Ishikawa (cell line): ENCODE data around the gene PRICKLE2.

Experiments used
- CEBPB ChIP-seq: IDR thresholded peaks from 2 replicates; pipeline ENCODE4 v1.6.1; 2012
- CREB1 ChIP-seq: IDR thresholded peaks from 2 replicates; pipeline ENCODE4 v1.6.1; 2012; ENCODE audit warnings: low read depth
- EGR1 ChIP-seq: IDR thresholded peaks from 2 replicates; pipeline ENCODE4 v1.6.1; 2012
- EP300 ChIP-seq: IDR thresholded peaks from 2 replicates; pipeline ENCODE4 v1.6.1; 2012; ENCODE audit warnings: borderline replicate concordance
- FOXM1 ChIP-seq: IDR thresholded peaks from 2 replicates; pipeline ENCODE4 v1.6.1; 2012; ENCODE audit warnings: low read depth, borderline replicate concordance
- NFIC ChIP-seq: IDR thresholded peaks from 2 replicates; pipeline ENCODE4 v1.6.1; 2012
- RAD21 ChIP-seq: IDR thresholded peaks from 2 replicates; pipeline ENCODE4 v1.6.1; 2012; ENCODE audit warnings: low read depth
- TAF1 ChIP-seq: IDR thresholded peaks from 2 replicates; pipeline ENCODE4 v1.6.1; 2012; ENCODE audit warnings: low read depth, mild to moderate bottlenecking
- TCF12 ChIP-seq: IDR thresholded peaks from 2 replicates; pipeline ENCODE4 v1.6.1; 2012; ENCODE audit warnings: low read depth
- TEAD4 ChIP-seq: IDR thresholded peaks from 2 replicates; pipeline ENCODE4 v1.6.1; 2012
- YY1 ChIP-seq: IDR thresholded peaks from 2 replicates; pipeline ENCODE4 v1.6.1; 2012; ENCODE audit warnings: low read depth
- ZBTB7A ChIP-seq: IDR thresholded peaks from 2 replicates; pipeline ENCODE4 v1.6.1; 2012; ENCODE audit warnings: low read depth
- TF ChIP-seq, protein P1 (sequence below): IDR thresholded peaks from 2 replicates; pipeline ENCODE4 v1.6.1; 2012
- TF ChIP-seq, protein P2 (sequence below): IDR thresholded peaks from 2 replicates; pipeline ENCODE4 v1.6.1; 2012
- TF ChIP-seq, protein P3 (sequence below): IDR thresholded peaks from 2 replicates; pipeline ENCODE4 v1.6.1; 2012; ENCODE audit warnings: low read depth, mild to moderate bottlenecking

Gene PRICKLE2

DNA sequence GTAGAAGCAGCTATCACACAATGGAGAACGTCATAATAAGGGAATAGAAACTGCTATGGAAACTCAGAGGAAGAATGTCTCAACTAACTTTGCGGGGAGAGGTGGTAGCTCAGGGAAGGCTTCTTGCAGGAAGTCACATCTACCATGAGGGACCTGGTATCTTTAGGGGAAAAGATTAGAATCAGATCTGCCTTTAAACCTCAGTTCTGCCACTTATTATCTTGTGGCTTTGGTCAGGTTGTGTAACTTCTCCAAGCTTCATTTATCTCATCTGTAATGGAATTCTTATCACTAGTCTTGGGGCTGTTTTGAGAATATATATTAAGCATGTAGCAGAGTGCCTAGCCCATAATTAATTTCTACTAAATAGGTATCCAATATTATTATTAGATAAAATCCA lies 46.4 kb upstream of the PRICKLE2 start:
- TF ChIP-seq CREB1, result no peak
- TF ChIP-seq TAF1, result no peak
- TF ChIP-seq, protein P1, sequence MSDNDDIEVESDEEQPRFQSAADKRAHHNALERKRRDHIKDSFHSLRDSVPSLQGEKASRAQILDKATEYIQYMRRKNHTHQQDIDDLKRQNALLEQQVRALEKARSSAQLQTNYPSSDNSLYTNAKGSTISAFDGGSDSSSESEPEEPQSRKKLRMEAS, result no peak
- no peak for TF ChIP-seq EGR1
- no peak for TF ChIP-seq YY1
- TF ChIP-seq CEBPB, result no peak
- TF ChIP-seq, protein P2, sequence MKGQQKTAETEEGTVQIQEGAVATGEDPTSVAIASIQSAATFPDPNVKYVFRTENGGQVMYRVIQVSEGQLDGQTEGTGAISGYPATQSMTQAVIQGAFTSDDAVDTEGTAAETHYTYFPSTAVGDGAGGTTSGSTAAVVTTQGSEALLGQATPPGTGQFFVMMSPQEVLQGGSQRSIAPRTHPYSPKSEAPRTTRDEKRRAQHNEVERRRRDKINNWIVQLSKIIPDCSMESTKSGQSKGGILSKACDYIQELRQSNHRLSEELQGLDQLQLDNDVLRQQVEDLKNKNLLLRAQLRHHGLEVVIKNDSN, result no peak
- TF ChIP-seq NFIC, result no peak
- no peak for TF ChIP-seq TCF12
- no peak for TF ChIP-seq EP300
- TF ChIP-seq FOXM1, result no peak
- no peak for TF ChIP-seq TEAD4
- no peak for TF ChIP-seq ZBTB7A
- TF ChIP-seq, protein P3, sequence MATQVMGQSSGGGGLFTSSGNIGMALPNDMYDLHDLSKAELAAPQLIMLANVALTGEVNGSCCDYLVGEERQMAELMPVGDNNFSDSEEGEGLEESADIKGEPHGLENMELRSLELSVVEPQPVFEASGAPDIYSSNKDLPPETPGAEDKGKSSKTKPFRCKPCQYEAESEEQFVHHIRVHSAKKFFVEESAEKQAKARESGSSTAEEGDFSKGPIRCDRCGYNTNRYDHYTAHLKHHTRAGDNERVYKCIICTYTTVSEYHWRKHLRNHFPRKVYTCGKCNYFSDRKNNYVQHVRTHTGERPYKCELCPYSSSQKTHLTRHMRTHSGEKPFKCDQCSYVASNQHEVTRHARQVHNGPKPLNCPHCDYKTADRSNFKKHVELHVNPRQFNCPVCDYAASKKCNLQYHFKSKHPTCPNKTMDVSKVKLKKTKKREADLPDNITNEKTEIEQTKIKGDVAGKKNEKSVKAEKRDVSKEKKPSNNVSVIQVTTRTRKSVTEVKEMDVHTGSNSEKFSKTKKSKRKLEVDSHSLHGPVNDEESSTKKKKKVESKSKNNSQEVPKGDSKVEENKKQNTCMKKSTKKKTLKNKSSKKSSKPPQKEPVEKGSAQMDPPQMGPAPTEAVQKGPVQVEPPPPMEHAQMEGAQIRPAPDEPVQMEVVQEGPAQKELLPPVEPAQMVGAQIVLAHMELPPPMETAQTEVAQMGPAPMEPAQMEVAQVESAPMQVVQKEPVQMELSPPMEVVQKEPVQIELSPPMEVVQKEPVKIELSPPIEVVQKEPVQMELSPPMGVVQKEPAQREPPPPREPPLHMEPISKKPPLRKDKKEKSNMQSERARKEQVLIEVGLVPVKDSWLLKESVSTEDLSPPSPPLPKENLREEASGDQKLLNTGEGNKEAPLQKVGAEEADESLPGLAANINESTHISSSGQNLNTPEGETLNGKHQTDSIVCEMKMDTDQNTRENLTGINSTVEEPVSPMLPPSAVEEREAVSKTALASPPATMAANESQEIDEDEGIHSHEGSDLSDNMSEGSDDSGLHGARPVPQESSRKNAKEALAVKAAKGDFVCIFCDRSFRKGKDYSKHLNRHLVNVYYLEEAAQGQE, result no peak
- TF ChIP-seq RAD21, result no peak

DNA sequence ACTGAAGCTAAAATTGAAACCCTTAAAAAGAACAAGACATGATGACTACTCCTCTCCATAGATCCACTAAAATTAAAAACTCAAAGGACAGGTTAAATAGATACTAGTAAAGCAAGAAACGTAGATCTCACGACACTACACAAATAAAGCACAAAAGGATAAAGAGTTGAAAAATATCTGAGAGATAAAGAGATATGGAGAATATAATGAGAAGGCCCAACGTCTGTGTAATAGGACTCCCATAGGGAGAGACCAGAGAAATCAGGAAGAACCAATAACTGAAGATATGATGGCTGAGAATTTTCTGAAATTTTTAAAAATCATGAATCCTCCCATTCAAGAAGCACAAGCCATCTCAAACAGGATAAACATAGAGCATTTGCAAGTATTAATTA lies 45.6 kb upstream of the PRICKLE2 start:
- TF ChIP-seq, protein P3, result no peak
- TF ChIP-seq RAD21, result no peak
- TF ChIP-seq NFIC, result no peak
- TF ChIP-seq CEBPB, result no peak
- no peak for TF ChIP-seq ZBTB7A
- TF ChIP-seq, protein P2, result no peak

DNA sequence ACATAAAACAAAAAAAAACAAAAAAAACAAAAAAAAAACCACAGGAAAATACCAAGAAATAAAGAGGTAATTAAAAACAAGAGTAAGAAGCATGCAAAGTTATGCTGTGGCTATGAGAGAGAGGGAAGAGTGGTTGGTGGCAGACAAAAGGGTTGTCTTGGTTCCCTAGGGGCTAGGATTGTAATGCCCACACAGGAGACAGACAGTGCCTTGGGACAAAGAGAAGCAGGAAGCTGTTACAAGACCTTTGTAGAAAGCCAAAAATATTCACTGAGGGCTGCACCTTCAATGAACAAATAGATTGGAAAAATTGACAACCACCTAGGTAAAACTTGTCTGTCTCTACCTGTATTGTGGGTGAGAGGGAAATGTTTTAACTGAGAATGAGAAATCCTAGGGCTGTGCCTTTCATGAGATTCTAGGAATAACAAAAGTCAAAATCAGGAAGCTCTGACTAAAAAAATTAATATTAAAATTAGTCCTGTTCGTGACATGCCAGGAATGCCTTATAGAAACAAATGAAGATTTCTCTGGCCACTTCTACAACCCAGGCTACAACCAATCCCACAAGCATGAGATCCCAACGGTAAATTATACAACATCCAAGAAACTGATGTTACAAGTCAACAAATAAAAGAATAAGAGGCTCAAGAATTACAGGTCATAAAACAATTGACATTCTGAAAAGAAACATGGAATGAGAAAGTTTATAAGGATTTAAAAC lies 45.0 kb upstream of the PRICKLE2 start:
- TF ChIP-seq TEAD4, result no peak
- TF ChIP-seq, protein P3, result no peak
- no peak for TF ChIP-seq NFIC
- no peak for TF ChIP-seq EP300
- TF ChIP-seq, protein P1, result no peak
- TF ChIP-seq, protein P2, result no peak
- no peak for TF ChIP-seq ZBTB7A
- TF ChIP-seq FOXM1, result no peak
- no peak for TF ChIP-seq YY1
- no peak for TF ChIP-seq CEBPB
- TF ChIP-seq CREB1, result no peak
- TF ChIP-seq EGR1, result no peak
- no peak for TF ChIP-seq RAD21
- no peak for TF ChIP-seq TCF12
- no peak for TF ChIP-seq TAF1

DNA sequence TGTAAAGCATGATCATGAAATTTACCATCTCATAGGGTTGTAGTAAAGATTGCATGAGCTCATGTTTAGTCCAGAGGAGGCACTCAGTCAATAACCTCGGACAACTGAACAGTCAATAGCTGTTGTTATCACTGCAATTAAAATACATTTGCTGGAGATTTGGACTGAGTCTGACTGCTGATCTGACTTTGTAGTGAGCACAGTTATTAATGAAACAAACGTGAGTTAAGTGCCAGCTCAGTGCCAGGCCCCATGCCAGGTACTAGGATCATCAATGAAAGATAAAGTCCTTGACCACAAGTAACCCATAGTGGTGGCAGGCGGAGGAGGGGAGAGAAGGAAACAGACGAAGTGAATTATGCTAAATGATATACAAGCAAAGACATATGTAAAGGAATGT lies 43.7 kb upstream of the PRICKLE2 start:
- TF ChIP-seq FOXM1, result no peak
- no peak for TF ChIP-seq RAD21
- no peak for TF ChIP-seq CEBPB
- TF ChIP-seq NFIC, result no peak
- TF ChIP-seq TAF1, result no peak
- TF ChIP-seq, protein P2, result no peak
- TF ChIP-seq, protein P3, result no peak
- no peak for TF ChIP-seq YY1
- TF ChIP-seq TEAD4, result no peak
- TF ChIP-seq EGR1, result no peak
